G401.6 (cell line): Measurements from ENCODE around the gene SMAD7.
A peak's percentile ranks its signal among the peaks of the same experiment; 100 is the strongest.

ENCODE experiments used
- FAIRE-seq: peaks from 2 replicates; lab custom pipeline; 2012; peaks lifted over from hg19 to GRCh38; lab: Jason Lieb, UNC

The SMAD7 gene

DNA sequence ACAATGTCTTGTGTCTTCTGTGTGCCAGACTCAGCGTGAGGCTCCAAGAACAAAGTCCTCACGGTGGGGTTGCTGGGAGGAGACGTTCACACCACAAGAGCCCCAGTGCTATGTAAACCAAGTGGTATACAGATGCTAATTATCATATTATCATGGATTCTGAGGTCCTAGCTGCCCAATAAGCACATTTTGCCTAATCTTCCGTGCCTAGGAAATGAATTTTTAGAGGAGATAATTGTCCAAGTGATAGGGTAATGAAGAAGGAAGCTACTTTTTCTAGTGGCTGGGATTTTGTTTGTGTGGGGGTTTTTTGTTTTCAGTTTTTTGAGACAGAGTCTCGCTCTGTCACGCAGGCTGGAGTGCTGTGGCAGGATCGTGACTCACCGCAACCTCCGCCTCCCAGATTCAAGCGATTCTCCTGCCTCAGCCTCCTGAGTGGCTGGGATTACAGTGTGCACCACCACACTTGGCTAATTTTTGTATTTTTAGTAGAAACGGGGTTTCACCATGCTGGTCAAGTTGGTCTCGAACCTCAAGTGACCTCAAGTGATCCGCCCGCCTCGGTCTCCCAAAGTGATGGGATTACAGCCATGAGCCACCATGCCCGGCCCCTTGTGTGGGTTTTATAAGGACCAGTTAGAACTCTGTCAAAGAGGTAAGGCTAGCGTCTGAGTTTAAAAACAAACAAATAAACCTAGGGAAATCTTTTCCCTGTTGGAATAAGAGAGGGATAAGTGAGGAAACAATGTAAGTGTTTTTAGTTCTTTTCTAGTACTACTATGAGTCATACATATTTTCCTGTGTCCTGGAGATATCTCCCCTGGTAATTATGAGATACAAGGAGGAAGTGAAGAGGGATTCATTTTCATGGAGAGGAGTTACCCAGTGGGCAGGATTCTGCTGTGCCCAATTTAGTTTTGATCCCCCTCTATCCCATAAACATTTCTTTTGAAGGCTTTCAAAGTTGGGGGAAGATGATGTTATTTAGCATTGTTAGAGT, 9.5 kb upstream of the SMAD7 start:
- no peak for FAIRE-seq

- FAIRE-seq: no peak
Observed at GRCh38 chr18:48959551-48959920, 8.8 kb upstream of the SMAD7 start.

- FAIRE-seq: no peak
Observed at GRCh38 chr18:48958951-48959350, 8.2 kb upstream of the SMAD7 start.

GRCh38 chr18:48957616-48958015, 6.9 kb upstream of the SMAD7 start:
- no peak for FAIRE-seq

GRCh38 chr18:48957136-48957535, 6.4 kb upstream of the SMAD7 start:
- no peak for FAIRE-seq

- FAIRE-seq: no peak
Observed at GRCh38 chr18:48956356-48956755, 5.6 kb upstream of the SMAD7 start.

- no peak for FAIRE-seq
Observed at GRCh38 chr18:48955830-48956261, 5.1 kb upstream of the SMAD7 start.

DNA sequence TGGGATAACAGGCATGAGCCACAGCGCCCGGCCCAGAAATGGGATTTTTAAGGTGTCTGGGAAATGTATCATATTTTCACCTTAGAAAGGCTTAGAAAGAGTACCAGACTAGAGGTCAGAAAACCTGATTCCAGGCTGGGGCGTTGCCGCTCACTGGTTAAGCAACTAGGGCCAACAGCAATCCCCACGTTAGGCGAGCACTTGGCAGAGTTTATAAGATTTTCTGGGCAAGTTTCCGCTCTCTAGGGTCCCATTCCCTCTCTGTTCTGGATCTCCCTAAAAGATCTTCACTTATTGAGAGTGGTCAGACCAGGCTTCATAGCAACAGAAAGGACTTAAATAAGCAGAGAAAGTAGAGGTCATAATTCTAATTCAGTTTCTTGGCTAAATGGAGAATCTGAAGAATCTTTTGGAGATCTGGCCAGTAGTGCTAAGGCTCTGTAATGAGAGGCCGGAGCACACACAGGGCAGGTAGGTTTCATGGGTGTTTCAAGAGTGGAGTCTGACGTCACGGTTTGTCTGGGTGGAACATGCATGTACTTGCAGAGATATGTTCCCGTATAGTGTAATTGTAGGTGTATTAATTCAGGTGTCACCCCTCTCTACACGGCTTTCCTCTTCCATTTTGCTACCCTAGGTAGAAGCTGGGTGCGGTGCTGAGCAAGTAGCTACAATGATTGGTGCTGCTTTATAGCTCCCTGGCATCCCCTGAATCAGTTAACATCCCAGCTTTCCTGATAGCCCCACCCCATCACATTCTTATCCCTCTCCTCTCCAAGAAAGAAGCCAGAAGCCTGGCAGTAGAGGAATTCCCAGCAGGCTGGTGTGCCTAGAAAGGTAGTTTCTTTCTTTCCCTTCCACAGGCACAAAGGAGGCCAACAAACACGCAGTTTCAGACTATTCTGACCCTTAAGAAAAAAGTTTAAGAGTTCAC, 4.4 kb upstream of the SMAD7 start:
- FAIRE-seq: no peak

GRCh38 chr18:48953104-48953706, 2.4 kb upstream of the SMAD7 start:
- no peak for FAIRE-seq

GRCh38 chr18:48952287-48953103, 1.7 kb upstream of the SMAD7 start:
- FAIRE-seq: no peak

DNA sequence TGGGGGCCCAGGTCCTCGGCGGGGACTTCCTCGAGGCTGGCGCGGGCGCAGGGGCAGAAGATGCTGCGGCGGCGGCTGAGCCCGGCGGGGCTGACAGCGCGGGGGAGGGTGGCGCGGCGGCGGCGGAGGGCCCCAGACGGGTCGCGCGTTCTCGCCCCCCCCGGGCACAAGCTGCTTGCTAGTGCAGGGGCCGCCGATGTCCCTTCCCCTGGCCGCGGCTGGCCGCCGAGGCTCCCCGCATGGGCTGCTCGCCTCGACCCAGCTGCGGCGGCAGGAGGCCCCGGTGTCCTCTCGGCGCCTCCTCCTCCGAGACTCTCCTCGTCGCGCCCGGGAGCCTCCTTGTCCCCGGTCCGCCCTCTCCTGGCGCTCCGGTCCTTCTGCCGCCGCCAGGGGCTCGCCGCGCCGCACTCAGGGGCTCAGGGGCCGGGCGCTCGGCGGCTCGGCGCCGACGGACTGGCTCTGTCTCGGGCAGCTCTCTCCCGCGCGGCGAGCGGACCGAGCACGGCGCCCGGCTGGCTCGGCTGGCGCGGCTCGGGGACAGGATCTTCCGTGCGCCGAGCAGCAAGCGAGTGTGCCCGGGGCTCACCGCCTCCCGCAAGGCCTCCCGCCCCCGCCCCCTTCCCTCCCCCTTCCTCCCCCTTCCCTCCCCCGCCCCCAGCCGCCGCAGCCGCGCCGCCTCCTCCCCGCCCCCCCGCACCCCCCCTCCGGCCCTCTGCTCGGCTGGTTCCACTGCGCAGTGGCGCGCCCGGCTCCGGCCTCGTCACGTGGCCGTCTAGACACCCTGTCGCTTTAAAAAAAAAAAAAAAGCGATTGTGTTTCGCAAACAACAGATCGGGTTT, 902 bp upstream of the SMAD7 start:
- no peak for FAIRE-seq

DNA sequence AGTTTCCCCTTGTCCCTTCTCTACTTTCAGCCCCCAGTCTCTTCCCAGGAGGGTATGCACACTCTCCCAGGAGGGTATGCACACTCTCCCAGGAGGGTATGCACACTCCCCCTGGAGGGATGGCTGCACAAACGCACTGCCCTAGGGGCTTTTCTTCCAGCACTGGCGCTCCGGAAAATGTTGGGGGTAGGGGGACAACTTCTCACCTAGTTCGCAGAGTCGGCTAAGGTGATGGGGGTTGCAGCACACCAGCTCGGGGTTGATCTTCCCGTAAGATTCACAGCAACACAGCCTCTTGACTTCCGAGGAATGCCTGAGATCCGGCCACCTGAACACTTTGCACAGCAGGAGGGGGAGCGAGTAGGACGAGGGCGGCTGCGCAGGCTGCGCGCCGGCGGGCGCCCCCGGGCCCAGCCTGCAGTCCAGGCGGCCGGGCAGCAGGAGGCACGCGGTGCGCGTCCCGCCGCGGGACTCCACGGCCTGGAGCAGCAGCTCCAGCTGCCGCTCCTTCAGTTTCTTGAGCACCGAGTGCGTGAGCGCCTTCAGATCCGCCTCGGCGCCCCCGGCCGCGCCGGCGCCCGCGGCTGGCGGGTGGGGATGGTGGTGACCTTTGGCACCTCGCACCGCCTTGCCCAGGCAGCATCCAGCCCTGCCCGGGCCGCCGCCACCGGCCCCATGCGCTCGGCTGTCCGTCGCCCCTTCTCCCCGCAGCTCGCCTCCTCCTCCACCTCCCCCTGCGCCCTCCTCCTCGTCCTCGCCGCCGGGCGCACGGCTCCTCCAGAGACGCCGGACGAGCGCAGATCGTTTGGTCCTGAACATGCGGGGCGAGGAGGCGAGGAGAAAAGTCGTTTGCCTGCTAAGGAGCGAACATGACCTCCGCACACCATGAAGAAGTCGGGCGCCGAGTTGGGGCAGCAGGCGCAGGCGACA, 894 bp downstream of the SMAD7 start:
- no peak for FAIRE-seq

DNA sequence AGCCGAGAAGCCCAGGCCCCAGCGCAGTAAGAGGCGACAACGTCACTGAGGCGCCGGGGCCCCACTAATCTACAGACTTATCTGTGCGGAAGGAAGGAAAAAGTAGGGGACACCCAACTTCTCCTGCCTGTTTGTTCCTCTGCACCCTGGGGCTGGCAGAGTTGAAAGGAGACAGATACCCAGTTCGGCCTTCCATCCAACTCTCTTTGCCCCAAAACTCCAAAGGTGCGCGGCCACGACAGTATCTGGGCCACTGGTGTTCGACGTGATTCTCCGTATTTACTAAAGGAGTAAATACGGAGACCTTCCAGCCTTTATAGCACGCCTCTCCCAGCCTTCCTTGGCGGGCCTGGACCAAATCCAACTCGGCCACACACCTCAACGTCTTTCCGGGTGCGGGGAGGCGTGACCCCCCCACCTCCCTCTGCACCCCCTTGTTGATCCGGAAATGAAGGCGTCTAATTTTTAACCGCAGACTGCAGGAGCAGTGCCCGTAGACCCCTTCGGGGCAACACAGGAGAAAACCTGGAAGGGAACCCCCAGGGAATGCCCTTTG, 1.6 kb downstream of the SMAD7 start:
- FAIRE-seq: no peak

GRCh38 chr18:48948112-48949049, 2.4 kb downstream of the SMAD7 start:
- no peak for FAIRE-seq

DNA sequence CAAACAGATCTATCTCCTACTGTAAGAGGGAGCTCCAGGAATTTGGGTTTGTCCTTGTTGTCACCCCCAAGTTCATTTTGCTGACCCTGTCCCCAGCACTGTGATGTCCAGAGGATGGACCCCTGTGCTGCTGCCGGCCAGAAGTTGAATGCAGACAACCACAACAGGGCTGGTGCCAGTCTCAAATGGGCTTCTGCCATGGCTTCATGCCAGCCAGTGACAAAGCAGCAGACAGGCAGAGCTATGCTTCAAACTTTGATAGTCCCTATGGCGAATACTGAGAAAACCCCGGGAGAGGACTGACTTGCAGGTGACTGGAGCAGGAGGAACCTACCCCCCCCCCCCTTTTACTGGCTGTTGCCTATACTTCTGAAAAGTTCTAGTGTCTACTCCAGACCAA, 3.2 kb downstream of the SMAD7 start:
- FAIRE-seq: no peak

DNA sequence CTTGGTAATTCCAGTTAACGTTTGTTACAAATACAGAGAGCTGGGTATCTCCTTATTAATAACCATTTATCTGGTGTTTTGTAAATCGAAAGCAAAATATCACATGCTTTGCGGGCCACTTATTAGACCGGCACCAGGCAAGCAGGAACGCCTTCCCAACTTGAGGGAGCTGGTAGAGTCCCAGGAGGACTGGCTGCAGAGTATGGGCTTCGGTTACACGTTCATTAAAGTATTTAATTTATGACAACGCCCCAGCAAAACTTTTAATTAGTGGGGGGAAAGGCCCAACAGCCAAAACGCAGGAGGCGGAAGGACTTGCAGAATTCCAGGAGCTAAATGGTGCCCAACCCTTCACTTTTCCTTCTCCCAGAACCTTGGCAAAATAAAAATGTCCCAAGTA, 3.7 kb downstream of the SMAD7 start:
- FAIRE-seq: no peak

DNA sequence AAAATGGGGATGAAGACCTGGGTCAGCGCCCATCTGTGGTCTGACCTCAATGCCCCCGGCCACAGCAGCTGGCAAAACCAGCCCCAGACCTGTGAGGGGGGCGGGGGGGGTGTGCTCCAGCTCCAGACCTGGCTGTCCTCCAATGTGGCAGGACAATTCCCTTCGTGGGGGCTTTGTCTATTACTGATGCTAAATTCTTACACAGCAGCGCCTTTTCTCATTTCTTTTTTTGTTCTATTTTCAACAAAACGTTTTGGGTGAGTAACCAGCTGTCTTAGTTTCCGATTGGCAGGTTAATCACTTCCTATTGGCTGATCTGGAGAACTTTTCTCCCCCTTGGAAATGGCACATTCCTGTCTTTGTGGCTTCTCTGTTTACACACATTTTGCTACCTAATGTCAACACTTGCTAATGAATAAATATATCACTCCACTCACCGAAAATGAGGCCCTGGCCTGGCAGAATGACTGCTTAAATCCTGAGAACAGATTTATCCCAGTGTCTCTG, 4.4 kb downstream of the SMAD7 start:
- FAIRE-seq: peak; percentile 93

DNA sequence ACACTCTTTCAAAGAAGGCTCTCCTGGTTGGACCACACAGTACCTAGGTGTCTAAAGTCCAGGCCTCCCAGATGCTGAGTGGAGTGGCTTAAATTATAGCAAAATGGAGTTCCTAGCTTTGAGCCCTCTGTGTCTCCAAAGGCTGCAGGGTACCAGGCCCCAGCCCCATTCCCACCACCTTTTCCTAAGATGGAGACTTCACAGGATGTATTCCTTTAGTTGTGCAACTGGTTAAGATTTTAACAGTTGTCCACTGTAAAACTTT, 4.9 kb downstream of the SMAD7 start:
- no peak for FAIRE-seq
